GM19240 (cell line): ENCODE results near the gene ACTRT3.
"Not testable (repeated sequence)": the region's sequence is repeated elsewhere in the genome, so short reads cannot be mapped to it uniquely, and the experiment has no call there.

Source experiments
- DNase-seq: peaks from one replicate; pipeline ENCODE4 v3.0.0; 2011; ENCODE audit warnings: low spot score; ENCODE audit not compliant: insufficient read length

The ACTRT3 gene

DNA sequence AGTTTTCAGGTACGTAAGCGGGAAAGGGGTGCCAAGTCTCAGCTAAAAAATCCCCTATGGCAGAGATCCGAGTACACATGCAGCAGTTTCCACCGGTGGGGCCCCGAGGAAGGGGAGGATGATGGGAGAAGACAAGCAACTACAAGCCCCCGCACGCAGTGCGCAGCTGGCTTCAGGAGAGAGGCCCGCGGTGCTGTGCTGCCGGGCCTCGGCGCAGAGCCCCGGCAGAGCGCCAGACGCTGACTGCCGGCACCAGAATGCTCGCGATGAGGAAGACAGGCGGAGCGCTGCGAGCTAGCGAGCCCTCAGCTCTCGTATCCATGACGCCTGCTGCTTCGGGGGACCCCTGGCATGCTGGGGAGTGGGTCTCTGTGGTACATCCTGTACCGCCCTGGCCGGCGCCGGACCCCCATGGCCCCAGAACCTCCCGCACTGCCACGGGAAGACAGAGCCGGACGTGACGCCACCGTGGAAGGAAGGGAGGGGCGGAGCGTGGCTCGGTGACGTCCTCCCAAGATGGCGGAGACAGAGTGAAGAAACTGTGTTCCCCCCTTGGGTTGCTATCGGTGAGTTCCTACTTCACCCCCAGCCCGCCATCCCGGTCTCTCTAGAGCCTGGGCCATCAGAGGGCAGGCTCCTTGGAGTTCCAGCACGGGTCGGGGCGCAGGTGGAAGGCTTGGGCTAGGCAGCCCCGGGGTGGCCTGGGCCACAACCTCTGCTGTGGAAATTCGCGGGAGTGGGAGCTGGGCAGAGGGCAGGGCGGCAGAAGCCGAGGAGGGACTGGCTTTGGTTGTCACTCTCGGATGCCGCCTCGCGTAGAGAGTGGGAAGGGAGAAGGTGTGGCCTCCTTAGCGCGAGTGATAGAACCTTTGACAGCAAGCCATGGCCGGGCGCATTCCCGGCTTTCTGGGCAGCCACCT is 3.8 kb upstream of the ACTRT3 start, which contains the start of gene MYNN:
Gene MYNN (plus strand): TSS at position 500 of the 920 bp plus-strand sequence. CDS start 900 bp downstream, outside the sequence.
- peak; percentile 44 for DNase-seq

DNA sequence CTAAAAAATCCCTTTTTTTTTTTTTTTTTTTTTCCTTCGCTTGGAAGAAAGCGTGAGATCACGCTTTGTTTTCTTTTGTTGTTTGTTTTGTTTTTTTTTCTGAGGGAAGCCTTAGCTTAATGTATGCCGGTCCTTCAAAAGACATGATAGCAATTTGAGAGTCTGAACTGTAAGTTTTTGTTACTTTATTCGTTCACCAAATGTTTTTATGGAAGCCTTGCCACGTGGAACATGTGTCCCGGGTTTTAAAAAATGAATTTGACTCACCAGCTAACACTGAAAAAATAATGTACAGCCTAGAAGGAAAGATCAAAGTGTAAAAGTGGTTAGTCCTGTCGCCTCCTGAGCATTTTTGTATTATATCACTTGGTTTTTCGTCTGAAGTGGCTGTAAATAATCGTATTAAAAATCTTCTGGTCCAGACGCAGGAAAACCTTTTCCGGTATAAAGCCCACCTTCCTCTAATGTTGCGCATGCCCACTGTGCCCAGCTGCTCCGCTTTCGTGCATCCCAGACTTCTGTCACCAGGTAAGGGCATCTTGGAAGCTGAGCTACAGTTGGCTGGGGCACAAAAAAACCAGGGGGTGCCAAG is 3.0 kb upstream of the ACTRT3 start:
- no peak for DNase-seq

DNA sequence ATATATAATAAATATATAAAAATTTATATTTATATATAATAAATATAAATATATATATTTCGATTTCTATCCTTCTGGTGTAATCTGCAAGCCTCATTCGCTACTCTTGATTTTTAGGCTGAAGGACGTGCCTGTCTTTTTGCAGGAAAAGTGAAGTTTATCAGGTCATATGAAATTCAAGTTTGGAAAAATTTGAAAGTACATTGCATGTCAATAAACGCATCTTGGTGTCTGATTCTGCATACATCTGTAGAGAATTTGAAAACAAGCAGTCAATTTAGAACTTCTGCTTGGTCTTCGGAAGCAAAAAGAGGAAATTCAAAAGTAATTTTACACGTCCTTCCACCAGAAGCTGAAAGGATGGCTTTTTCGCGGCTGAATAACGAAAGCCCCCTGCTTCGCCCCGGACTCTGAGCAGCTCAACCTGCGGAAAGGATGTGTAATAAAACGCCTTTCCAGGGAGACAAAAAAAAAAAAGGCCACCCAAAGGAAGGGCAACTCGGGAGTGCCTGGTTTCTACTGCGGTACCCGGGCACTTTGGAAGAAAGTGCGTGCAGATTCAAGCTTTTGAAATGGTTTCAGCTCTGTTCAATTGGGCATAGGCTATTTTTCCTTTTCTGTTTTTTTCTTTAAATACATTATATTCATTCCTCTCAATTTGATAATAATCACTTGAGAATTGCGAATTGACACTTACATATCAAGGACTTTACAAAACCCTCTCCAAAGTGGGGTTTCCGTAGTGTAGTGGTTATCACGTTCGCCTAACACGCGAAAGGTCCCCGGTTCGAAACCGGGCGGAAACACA is 2.3 kb upstream of the ACTRT3 start:
- DNase-seq = no peak

DNA sequence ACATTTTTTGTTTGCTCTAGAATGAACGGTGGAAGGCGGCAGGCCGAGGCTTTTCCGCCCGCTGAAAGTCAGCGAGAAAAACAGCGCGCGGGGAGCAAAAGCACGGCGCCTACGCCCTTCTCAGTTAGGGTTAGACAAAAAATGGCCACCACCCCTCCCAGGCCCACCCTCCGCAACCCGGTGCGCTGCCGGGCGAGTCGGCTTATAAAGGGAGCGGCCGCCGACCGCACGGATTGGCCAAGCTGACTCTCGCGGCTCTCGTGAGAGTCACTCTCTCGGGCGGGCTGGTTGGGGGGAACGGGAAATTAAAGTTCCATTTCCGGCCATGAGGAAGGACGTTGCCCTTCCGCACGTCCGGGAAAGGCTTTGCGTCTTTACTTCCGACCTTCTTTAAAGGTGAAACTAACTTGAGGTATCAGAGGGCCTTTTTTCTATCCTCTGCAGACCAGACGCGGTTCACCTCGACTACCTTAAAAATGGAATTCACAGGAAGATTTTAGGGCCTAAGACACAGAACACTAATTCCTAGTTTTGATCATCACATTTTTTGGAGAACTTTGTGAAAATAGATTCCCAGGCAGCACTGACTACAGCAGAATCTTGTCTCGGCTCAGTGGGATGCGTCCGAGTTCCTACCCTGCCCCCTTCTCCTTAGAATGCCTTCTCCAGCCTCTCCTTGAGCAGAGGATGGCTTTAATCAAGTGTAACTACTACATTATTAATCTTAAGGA is 4.3 kb downstream of the ACTRT3 start, which contains the start of gene TERC:
Gene TERC (minus strand): TSS at position 179 of the 731 bp plus-strand sequence.
- peak; percentile 51 for DNase-seq

DNA sequence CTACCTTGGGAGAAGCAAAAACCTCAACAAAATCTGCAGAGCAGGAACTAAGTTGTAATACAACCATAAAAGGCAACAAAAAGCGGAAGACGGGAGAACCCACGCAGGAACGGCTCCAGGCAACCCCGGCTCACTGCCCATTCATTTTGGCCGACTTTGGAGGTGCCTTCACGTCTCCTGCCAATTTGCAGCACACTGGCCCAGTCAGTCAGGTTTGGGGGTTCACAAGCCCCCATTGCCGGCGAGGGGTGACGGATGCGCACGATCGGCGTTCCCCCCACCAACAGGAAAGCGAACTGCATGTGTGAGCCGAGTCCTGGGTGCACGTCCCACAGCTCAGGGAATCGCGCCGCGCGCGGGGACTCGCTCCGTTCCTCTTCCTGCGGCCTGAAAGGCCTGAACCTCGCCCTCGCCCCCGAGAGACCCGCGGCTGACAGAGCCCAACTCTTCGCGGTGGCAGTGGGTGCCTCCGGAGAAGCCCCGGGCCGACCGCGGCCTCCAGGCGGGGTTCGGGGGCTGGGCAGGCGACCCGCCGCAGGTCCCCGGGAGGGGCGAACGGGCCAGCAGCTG is 5.0 kb downstream of the ACTRT3 start:
- DNase-seq = peak; percentile 8

DNA sequence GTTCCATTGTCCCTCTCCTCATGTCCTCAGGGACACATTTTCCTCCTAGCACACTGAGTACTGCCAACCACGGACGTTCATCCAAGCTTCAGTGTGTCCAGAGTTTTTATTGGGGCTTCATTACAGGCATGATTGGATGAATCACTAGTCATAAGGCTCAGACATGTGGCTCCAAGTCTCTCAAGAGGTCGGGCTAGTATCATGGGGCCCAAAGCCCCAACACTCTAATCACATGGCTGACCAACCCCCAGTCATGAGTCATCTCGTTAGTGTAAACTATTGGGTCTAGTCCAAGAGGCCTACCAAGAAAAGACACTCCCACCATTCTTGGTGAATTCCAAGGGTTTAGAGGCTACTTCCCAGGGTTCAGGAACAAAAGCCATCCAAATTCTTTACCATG is 8.9 kb downstream of the ACTRT3 start:
- DNase-seq = no peak

DNA sequence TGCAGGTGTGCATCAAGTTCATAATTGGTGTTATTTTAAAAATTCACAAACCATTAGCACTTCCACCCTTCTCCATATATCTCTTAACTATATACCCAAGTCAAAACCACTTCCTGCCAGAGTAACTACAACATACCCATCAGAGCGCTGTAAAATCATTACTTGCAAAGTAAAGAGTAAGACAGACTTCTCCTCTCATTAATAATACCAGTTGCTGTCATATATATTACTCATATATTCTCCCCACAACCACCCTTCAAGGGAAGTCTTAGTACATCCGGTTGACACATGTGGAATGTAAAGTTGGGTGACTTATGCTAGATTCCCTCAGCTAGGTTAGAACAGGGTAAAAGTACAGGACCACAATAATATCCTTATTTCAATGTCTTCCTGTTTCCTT is 10.1 kb downstream of the ACTRT3 start:
- no peak for DNase-seq

DNA sequence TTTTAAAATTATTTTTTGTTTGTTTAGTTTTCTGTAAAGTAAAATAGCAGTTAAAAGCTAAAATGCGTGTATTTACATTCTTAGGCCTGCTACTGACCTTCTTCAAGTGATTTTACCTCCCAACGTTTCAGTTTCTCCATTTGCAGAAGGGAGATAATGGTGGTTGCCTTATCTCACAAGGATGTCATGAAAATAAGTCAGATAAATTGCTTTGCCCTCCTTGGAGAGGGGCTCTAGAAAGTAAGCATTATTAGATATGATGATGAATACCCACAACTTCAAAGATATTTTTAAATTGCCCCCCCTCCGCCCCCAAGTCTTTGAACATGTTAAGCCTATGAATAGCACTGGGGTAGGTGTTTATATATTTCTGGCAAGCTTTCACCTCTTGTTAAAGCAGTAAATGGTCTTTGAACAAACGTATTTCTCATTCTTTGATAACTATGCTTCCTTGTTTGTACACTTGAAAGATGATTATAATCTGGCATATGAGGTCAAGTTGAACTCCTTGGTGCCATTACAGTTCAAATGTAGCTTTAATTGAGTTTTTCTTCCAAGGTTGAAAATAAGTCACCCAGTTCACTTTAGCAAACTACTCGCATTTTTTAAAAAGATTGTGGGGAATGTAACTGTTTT is 10.9 kb downstream of the ACTRT3 start:
- no peak for DNase-seq

DNA sequence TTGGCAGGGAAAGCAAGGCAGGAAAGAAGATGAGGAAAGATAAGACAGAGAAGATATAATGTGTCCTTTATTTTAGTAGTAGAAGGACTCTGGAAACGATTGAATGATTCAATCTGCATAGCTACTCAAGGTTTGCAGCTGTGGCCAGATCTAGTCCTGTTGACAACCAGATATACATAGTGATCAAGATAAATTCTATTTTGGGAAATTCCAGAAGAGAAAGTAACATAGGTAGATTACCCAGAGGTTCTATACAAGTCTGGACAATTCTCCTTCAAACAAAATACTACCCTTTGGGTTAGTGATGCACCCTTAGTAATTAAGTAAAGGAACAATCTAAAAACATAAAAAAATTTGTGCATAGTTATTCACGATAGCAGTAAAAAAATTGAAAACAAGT is 13.9 kb downstream of the ACTRT3 start:
- no peak for DNase-seq

DNA sequence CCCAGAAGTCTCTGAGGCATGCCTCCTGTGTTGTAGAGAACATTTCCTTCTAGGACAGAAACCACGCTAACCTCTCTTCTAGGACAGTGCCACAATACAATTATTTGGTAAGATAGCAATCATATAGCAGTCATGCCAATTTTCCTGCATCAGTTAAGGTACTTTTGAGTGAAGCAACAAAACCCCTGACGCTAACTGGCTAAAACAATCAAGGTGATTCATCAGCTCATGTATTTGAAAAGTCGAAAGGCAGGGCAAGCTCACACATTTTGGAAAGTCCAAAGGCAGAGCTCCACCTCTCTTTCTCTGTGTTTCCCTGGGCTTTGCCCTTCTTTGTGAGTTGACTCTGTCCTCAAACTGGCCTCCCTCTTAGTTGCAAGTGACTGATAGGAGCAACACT is 14.7 kb downstream of the ACTRT3 start:
- no peak for DNase-seq

DNA sequence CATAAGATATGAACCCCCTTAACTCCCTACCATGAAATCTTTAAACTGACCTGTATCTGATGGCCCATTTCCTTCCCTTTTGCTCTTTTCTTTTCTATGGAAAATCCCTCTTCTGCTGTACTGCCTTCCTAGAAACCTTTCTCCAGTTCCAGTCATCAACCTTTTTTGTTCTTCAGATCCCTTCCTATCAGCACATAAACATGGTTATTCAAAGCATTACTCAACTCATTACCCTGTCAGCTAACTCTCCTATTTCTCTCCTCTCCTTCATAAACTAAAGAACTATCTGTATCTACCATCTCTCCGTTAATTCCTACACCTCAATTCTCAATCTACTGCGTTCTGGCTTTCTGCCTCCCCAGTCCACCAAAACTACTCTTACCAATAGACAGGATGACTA is 17.5 kb downstream of the ACTRT3 start:
- no peak for DNase-seq

DNA sequence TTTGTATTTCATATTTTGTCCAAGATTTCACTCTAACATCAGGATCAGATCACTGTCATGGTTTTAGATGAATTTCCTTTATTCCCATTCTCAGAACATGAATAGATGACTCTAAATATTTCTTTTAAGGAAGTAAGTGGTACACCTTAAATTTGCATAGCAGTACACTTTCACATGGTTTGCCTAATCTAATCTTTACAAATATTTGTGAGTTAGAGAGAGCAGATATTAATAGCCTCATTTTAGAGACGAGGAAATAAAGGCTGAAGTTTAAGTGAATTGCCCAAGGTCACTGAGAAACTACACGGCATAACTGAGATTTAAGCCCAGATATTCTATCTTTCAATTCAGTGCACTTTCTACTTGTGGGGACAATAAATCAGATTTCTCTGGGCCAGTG is 18.7 kb downstream of the ACTRT3 start:
- no peak for DNase-seq

DNA sequence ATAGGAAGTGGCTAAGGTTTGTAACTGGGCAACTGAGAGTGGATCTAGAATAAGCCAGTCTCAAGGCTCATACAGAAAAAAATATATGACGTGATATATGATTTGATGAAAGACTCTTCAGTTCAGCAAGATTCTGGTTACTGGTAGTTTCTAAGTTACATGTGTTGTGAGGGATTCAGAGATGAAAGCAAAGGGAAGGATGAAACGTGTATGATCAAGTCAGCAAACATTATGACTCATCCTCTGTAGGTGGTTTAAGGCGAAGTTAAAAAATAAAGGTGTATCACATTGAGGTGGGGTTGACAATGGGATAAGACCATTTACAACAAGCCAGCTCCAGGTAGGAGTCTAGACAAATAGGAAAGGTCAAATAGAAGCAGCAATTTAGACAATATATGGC is 20.7 kb downstream of the ACTRT3 start:
- no peak for DNase-seq

DNA sequence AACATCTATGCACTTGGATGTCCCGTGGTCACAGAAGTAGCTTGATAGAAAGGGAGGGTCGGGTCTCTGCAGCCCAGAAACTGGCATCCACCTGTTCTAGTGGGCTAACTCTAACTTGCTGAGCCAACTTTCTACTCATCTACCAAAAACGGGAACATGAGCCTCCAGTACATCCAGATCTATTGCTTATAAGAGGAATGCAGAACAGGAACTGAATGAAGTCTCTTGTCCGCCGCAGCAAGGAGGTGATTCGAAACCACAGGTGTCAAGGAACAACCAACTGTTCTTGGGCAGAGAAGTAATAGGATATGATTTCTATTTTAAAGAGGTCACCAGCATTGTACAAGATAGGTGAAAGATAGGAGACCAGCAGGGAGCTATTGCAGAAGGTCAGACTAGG is 22.4 kb downstream of the ACTRT3 start:
- no peak for DNase-seq

DNA sequence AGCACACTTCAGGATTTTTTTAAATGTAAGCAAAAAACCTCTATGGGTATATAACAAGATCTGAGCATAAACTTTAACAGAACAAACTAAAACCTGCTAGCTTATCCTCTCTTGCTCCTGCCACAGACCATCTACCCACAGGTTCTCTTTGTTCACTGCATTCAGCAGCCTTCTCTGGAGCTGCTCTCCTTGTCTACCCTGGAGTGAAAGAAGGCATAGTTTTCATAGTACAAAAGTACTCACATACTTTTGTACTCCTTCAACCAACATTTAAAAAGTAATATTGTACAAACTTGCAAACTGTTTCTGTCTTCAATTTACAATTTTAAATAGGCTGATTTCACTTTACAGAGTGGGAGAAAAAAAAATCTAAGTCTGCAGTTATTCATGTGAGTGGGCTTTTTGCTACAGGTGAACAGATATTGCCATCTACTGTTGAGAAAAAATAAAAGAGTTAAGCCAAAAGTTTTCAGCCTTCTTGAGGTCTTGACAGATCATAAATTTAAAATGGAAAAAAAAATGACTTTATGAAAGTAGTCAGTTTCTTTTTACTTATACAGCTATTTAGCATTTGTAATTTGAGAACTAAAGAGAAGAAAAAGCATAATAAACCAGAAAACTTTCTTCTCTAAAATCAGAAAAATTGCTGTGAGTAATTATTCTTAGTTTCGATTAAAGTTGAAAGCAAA is 24.9 kb downstream of the ACTRT3 start:
- DNase-seq = no peak

DNA sequence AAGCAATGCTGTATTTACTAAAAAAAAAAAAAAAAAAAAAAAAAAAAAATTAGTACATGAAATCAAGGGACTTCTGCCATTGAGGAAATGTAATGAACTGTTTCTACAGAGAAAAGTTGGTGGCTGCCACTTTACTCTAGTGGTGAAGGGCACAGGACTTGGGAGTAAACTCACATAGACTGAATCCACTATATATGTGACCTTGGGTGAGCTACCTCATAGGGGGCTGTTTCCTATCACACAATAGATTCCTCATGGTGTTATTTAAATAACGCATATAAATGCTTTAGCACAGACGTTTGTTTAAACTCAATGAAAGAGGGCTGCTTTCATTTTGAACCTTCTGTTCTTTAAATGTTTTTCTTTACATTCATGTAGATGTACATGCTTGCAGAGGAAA is 30.3 kb downstream of the ACTRT3 start:
- DNase-seq = no peak

DNA sequence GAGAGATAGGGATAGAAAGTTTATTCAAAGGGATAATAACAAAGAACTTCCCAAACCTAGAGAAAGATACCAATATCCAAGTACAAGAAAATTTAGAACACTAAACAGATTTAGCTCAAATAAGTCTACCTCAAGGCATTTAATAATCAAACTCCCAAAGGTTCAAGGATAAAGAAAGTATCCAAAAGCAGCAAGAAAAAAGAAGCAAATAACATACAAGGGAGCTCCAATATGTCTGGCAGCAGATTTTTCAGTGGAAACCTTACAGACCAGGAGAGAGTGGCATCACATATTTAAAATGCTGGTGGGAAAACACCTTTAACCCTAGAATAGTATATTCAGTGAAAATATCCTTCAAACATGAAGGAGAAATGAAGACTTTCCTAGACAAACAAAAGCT is 37.5 kb downstream of the ACTRT3 start:
- not testable (repeated sequence) for DNase-seq

DNA sequence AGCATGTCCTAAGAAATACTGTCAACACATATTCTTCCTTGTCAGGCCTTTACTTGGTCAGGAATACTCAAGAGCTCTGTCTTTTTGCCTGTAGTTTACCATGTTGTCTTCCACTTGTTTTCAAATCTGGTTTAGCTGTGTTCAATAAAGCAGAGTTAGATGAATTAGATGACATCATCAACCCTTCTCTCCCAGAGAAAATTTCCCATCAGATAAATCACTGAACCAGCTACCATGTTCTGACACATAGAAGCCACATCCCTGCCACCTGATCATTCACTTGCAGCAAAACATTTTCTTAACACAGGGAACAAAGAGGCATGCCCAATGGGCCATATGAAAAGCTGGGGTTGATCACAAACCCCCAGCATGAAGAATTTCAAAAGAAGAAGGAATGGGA is 46.6 kb downstream of the ACTRT3 start:
- no peak for DNase-seq

DNA sequence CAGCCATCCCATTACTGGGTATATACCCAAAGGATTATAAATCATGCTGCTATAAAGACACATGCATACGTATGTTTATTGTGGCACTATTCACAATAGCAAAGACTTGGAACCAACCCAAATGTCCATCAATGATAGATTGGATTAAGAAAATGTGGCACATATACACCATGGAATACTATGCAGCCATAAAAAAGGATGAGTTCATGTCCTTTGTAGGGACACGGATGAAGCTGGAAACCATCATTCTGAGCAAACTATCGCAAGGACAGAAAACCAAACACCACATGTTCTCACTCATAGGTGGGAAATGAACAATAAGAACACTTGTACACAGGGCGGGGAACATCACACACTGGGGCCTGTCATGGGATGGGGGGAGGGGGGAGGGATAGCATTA is 50.9 kb downstream of the ACTRT3 start:
- DNase-seq = not testable (repeated sequence)
